Measurements from ENCODE around the gene HSD17B3.
"Not testable (repeated sequence)": the region's sequence is repeated elsewhere in the genome, so short reads cannot be mapped to it uniquely, and the experiment has no call there.

The HSD17B3 gene

DNA sequence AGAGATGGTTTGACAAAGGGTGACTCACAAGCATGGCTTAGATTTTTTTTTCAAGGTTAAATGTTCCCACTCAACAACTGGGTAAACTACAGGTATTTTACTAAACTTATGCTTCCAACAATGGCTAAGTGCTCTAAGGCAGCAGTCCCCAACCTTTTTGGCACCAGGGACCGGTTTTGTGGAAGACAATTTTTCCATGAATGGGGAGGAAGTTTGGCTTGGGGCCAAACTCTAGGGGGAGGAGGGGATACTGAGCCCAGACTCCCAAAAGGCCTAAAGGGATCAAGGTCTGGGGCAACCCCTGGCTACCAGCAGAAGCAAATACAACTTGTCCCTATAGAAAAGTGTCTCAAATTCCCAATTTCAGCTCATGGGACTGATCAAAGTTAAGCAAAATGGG, 32.0 kb upstream of the HSD17B3 start:
- Histone ChIP-seq H3K9ac (no peak overlapping the region), H2AFZ (no peak overlapping the region), H3K4me1 (no peaks in the 10 kb centered on the region), H3K9me3 (ENCODE audit: control insufficient read depth, low read length) (no peaks in the 10 kb centered on the region), H3K4me3 (ENCODE audit: low read depth, low read length) (no peak overlapping the region), H3K27me3 (ENCODE audit: control insufficient read depth, insufficient read depth, low read length) (no peaks in the 10 kb centered on the region), H3K4me2 (ENCODE audit: low read length) (no peak overlapping the region), H3K27ac (no peak overlapping the region), H3K79me2 (no peaks in the 10 kb centered on the region), H3K36me3 (ENCODE audit: control insufficient read depth, insufficient read depth, low read length) (no peaks in the 10 kb centered on the region)
- TF ChIP-seq, protein P1, sequence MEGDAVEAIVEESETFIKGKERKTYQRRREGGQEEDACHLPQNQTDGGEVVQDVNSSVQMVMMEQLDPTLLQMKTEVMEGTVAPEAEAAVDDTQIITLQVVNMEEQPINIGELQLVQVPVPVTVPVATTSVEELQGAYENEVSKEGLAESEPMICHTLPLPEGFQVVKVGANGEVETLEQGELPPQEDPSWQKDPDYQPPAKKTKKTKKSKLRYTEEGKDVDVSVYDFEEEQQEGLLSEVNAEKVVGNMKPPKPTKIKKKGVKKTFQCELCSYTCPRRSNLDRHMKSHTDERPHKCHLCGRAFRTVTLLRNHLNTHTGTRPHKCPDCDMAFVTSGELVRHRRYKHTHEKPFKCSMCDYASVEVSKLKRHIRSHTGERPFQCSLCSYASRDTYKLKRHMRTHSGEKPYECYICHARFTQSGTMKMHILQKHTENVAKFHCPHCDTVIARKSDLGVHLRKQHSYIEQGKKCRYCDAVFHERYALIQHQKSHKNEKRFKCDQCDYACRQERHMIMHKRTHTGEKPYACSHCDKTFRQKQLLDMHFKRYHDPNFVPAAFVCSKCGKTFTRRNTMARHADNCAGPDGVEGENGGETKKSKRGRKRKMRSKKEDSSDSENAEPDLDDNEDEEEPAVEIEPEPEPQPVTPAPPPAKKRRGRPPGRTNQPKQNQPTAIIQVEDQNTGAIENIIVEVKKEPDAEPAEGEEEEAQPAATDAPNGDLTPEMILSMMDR (IDR thresholded peaks at IDR 0.05): no peak

DNA sequence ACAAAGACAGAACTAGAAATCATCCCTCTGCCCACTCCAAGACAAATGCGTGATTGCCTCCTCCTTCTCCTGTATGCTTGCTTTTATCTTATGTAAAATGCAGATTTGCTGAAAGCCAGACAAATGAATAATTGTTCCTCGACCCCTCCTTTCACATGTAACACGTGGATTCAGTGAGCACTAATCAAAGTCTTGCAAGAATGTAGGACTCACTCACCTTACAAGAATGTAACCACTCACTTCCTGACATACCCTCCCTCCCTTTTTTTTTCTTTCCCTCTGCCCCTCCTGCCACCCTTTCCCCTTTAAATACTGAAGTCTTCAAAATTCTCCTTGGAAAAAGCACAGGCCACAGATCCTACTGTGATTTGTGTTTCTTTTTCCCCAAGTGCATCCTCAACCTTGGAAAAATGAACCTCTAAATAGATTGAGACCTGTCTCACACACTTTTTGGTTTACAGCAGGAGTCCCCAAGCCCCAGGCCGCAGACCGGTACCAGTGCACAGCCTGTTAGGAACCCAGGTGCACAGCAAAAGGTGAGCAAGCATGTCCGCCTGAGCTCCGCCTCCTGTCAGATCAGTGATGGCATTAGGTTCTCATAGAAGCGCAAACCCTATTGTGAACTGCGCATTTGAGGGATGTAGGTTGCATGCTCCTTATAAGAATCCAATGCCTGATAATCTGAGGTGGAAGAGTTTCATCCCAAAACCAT, 29.4 kb upstream of the HSD17B3 start:
- Histone ChIP-seq H3K4me2 (ENCODE audit: low read length) (no peak overlapping the region), H3K4me1 (no peaks in the 10 kb centered on the region), H3K27me3 (ENCODE audit: control insufficient read depth, insufficient read depth, low read length) (no peaks in the 10 kb centered on the region), H3K36me3 (ENCODE audit: control insufficient read depth, insufficient read depth, low read length) (no peaks in the 10 kb centered on the region), H3K9me3 (ENCODE audit: control insufficient read depth, low read length) (no peaks in the 10 kb centered on the region), H3K4me3 (ENCODE audit: low read depth, low read length) (no peak overlapping the region), H3K27ac (no peak overlapping the region), H3K79me2 (no peaks in the 10 kb centered on the region), H3K9ac (no peak overlapping the region), H2AFZ (no peak overlapping the region)
- TF ChIP-seq, protein P1 (IDR thresholded peaks at IDR 0.05): no peak

DNA sequence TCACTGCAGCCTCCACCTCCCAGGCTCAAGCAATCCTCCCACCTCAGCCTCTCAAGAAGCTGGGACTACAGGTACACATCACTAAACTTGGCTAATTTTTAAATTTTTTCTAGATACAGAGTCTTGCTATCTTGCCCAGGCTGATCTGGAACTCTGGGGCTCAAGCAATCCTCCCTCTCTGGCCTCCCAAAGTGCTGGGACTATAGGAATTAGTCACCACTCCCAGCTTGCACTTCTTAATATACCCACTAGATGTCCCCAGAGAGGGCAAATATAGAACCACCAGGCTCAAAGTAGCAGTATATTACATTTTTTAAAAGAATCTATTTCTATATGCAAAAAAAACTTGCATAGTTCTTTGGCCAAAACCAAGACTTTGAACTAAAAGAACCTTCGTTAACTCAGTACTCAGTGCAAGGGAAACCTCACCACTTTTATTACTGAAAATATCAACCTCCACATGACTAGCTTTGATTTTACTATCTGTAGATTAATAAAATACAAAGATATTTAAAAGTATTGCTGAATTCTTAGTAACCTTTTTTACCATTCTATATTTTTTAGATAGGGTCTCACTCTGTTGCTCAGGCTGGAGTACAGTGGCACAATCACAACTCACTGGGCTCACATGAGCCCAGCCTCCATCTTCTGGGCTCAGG, 25.8 kb upstream of the HSD17B3 start:
- TF ChIP-seq, protein P1 (IDR thresholded peaks at IDR 0.05): peak; percentile 67
- no peaks in the 10 kb centered on the region for H3K27me3 ChIP-seq (ENCODE audit: control insufficient read depth, insufficient read depth, low read length)
- no peak overlapping the region for H3K27ac ChIP-seq
- H3K4me1 ChIP-seq: no peaks in the 10 kb centered on the region
- no peak overlapping the region for H2AFZ ChIP-seq
- no peak overlapping the region for H3K4me3 ChIP-seq (ENCODE audit: low read depth, low read length)
- no peak overlapping the region for H3K9ac ChIP-seq
- no peaks in the 10 kb centered on the region for H3K36me3 ChIP-seq (ENCODE audit: control insufficient read depth, insufficient read depth, low read length)
- no peaks in the 10 kb centered on the region for H3K79me2 ChIP-seq
- no peak overlapping the region for H3K4me2 ChIP-seq (ENCODE audit: low read length)
- H3K9me3 ChIP-seq (ENCODE audit: control insufficient read depth, low read length): no peaks in the 10 kb centered on the region

DNA sequence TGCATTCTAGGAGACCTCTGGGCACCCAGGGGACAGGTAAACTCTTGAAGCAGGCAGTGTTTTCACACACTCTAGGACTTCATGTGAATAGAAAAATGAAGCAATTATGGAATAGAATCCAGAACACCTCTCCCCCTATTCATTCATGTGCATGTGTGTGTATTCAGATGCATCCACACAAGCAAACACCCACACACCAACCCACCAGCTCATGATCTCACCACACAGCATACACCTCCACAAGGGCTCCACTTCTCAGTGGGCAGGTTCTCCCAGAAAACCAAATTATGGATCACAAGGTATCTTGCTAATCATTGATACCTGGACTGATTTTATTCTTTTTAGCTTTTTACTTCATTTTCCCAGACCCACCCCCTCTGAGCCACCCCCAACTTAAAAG, 21.2 kb upstream of the HSD17B3 start:
- H3K4me3 ChIP-seq (ENCODE audit: low read depth, low read length): no peak overlapping the region
- H3K36me3 ChIP-seq (ENCODE audit: control insufficient read depth, insufficient read depth, low read length): no peaks in the 10 kb centered on the region
- H3K4me2 ChIP-seq (ENCODE audit: low read length): no peak overlapping the region
- no peaks in the 10 kb centered on the region for H3K4me1 ChIP-seq
- TF ChIP-seq, protein P1 (IDR thresholded peaks at IDR 0.05): no peak
- H3K27me3 ChIP-seq (ENCODE audit: control insufficient read depth, insufficient read depth, low read length): no peaks in the 10 kb centered on the region
- no peak overlapping the region for H2AFZ ChIP-seq
- H3K9ac ChIP-seq: no peak overlapping the region
- H3K27ac ChIP-seq: no peak overlapping the region
- no peaks in the 10 kb centered on the region for H3K79me2 ChIP-seq
- H3K9me3 ChIP-seq (ENCODE audit: control insufficient read depth, low read length): no peaks in the 10 kb centered on the region

DNA sequence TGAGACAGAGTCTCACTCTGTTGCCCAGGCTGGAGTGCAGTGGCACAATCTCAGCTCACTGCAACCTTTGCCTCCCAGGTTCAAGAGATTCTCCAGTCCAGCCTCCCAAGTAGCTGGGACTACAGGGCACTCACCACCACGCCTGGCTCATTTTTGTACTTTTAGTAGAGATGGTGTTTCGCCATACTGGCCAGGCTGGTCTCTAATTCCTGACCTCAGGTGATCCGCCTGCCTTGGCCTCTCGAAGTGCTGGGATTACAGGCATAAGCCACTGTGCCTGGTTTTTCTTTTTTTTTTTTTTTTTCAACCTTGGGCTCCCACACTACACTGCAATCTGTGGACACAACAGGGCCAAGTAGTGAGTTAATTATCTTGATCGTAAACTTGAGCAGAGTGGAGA, 20.8 kb upstream of the HSD17B3 start:
- H3K9ac ChIP-seq; H3K27ac ChIP-seq; H3K4me2 ChIP-seq (ENCODE audit: low read length); H3K79me2 ChIP-seq; H3K4me3 ChIP-seq (ENCODE audit: low read depth, low read length); H3K4me1 ChIP-seq; H3K9me3 ChIP-seq (ENCODE audit: control insufficient read depth, low read length); H2AFZ ChIP-seq; H3K36me3 ChIP-seq (ENCODE audit: control insufficient read depth, insufficient read depth, low read length); H3K27me3 ChIP-seq (ENCODE audit: control insufficient read depth, insufficient read depth, low read length): not testable (repeated sequence)

DNA sequence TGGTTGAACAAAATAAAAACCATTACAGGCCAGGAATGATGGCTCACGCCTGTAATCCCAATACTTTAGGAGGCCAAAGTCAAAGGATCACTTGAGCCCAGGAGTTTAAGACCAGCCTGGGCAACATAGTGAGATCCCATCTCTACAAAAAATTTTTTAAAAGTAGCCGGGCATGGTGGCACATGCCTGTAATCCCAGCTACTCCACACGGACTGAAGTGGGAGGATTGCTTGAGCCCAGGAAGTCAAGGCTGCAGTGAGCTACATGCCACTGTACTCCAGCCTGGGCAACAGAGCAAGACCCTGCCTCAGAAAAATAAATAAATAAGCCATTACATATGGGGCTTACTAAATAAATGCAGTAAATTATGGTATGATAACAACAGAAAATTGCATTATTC, 20.2 kb upstream of the HSD17B3 start:
- H3K4me2 ChIP-seq (ENCODE audit: low read length); H3K4me1 ChIP-seq; H3K36me3 ChIP-seq (ENCODE audit: control insufficient read depth, insufficient read depth, low read length); H2AFZ ChIP-seq; H3K27ac ChIP-seq; H3K9me3 ChIP-seq (ENCODE audit: control insufficient read depth, low read length); H3K27me3 ChIP-seq (ENCODE audit: control insufficient read depth, insufficient read depth, low read length); H3K4me3 ChIP-seq (ENCODE audit: low read depth, low read length); H3K9ac ChIP-seq; H3K79me2 ChIP-seq: not testable (repeated sequence)

Data from parathyroid adenoma (tissue), 2 donors.